Stimulated activated CD4-positive, alpha-beta T cell treated with anti-CD3 and anti-CD28 coated beads, TNF-alpha, amount 100 ng/mL, for 1 hour (primary cell): ENCODE measurements around the gene PLEKHG5.
"Not testable (repeated sequence)": the region's sequence is repeated elsewhere in the genome, so short reads cannot be mapped to it uniquely, and the experiment has no call there.

Source experiments
- DNase-seq, 3 donors: peaks; one replicate each; pipeline ENCODE4 v3.0.0-alpha.2; 2020; ENCODE audit warnings: low read depth in 3 of 3, low spot score in 1 of 3

The PLEKHG5 gene

DNA sequence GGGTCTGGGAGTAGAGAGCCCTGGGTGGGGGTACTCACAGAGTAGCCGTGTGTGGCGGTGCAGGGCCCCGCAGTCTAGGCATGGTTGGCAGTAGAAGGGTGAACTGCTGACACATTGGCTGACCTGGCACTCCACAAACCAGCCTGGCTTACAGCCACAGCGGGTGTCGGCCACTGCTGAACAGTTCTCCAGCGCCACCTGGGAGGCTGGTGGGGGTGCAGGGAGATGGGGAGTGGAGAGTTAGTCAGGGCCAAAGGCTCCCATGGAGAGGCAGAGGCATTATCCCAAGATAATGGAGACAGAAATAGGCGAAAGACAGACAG, 27.0 kb downstream of the PLEKHG5 start:
- no peak for DNase-seq

GRCh38 chr1:6463120-6463412, 28.4 kb downstream of the PLEKHG5 start:
- no peak for DNase-seq

GRCh38 chr1:6462412-6463119, 28.9 kb downstream of the PLEKHG5 start:
- DNase-seq: no peak

DNA sequence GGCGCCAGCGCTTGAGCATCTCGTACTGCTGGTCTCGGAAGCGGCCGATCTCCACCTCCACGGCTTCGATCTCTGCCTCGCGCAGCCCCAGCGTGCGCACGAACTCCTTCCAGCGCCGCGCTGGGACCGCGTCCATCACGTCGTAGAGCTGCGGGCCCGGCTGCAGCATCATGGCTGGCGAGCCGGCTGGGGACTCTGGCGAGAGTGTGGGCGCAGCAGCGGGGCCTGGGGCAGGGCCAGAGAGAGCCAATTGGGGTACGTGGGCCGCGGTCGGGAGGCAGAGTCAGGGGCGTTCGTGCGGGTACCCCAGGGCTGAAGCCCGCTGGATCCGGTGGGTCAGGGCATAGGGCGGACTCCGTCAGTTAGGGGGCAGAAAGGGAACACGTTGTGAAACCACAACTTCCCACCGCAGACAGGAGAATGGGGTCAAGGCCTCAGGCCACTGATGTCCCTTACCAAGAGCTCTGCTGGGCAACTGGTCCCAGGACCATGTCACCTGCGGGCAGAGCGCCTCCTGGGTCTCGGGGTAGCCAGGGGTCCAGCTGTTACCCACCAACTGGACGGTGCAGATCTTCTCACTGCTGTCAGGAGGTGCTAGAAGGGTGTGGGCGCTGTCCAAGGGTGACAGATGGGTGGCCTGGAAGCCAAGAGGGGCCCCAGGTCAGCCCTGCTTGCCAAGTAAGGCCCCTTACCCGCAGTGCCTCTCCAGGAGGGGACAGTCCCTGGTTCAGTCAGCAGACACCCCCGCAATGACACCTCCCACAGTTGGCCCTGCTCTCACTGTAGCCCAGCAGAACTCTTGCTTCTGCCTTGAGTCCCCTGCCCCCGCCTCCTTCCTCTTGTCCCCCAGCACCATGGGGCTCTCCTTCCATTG, 29.7 kb downstream of the PLEKHG5 start:
- no peak for DNase-seq

DNA sequence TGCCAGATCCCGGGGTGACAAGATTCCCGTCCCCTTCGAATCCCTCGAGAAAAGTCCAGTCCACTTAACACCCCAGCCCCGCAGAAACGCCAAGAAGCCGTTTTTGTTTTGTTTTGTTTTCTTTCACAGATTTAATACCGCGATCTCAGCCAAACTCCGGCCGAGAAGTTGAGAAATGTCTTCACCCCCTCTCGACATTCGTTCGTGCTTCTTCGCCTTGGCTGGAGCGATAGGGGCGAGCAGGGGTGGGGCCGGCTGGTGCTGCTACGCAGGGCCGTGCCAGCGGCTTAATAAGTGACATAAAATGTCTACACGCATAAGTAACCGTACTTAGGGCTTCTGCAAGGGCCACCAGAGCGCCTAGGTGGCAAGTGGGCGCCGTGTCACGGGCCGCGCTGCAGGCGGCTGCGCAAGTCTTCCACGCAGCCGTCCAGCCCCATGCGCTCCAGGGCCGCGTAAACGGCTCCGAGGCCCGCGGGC, 30.4 kb downstream of the PLEKHG5 start:
- DNase-seq: no peak

- DNase-seq: peak; percentile 84 to 92 (median 89)
These were observed 31.0 kb downstream of the PLEKHG5 start for GRCh38 chr1:6460301-6461050.

DNA sequence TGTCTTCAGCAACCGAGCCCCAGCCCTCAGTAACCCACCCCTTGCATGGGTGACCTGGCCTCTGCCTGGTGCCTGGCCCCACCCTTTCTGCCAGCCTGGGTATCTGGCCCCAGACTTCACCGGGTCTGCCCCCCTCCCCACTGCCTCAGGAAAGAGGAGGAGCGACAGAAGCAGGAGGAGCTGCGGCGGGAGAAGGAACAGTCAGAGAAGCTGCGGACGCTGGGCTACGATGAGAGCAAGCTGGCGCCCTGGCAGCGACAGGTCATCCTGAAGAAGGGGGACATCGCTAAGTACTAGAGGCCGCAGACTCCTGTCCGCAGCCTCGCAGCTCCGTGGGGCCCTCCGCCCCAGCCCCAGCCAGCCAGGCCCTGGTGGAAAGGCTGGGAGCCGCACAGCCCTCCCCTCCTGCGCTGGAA, 31.6 kb downstream of the PLEKHG5 start:
- DNase-seq: peak in 2 of 3 donors; percentile 53 to 56

GRCh38 chr1:6456800-6457466, 34.5 kb downstream of the PLEKHG5 start:
- DNase-seq: no peak

GRCh38 chr1:6455752-6456520, 35.5 kb downstream of the PLEKHG5 start:
- DNase-seq: not testable (repeated sequence)

DNA sequence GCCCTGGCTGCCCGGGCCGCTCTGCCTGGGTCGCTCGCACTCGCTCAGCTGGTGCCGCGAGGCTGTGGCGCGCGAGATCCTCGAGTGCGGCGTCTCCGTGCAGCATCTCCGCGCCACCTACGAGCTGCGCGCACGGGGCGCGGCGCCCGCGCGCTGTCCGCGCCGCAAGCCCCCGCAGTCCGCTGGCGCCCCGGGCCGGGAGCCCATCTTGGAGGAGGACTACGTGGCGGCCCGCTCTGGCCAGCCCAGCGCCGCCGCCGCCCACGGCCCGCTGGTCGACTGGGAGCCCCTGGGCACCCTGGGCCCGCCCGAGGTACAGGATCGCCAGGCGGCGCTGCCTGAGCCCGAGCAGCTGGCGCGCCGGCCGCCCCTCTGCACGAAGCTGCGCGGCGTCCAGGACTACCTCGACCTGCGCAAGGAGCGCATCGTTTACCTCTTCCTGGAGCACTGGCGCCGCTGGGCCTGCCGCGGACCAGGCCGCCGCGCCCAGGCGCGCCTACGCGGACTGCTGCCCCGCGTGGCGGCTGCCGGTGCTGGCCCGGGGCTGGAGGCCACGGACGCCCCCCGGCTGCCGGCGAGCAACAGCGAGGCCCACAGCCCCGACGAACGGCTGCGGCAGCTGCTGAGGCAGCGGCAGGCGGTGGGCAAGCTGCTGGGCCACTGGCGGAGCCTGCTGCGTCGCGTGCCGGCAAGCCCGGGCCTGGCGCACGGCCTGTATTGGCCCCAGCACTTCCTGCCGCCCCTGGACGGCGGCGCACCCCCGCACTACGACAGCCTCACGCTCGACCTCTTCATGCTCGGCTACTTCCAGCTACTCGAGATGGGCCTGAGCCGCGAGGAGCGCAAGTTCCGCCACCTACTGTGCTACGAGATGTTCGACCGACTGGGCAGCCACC, 36.4 kb downstream of the PLEKHG5 start:
- peak in 1 of 3 donors; percentile 27 for DNase-seq

- not testable (repeated sequence) for DNase-seq
These were observed 37.3 kb downstream of the PLEKHG5 start for GRCh38 chr1:6453895-6454855.

- DNase-seq: no peak
These were observed 40.5 kb downstream of the PLEKHG5 start for GRCh38 chr1:6450943-6451373.

- DNase-seq: not testable (repeated sequence)
These were observed 41.0 kb downstream of the PLEKHG5 start for GRCh38 chr1:6450486-6450885.

GRCh38 chr1:6450005-6450450, 41.4 kb downstream of the PLEKHG5 start:
- no peak for DNase-seq

GRCh38 chr1:6448749-6449631, 42.5 kb downstream of the PLEKHG5 start:
- no peak for DNase-seq

- no peak for DNase-seq
These were observed 43.4 kb downstream of the PLEKHG5 start for GRCh38 chr1:6447818-6448748.
